ENCODE results near the gene ADK.

- TF ChIP-seq CTCF (conservative IDR thresholded peaks at IDR 0.05; ENCODE audit: low read length): no peak
- no peak for TF ChIP-seq EZH2phosphoT487 (IDR thresholded peaks at IDR 0.05; ENCODE audit: borderline replicate concordance)
These were observed 1.1 kb downstream of the ADK start for GRCh38 chr10:74151879-74152722.

Data from Loucy (cell line).